SH-SY5Y (cell line): ENCODE data around the gene PIGH.

ENCODE experiments used
- GATA2 ChIP-seq: IDR thresholded peaks from 2 replicates; pipeline ENCODE4 v1.6.1; 2011; ENCODE audit warnings: mild to moderate bottlenecking, low read depth, low read length
- GATA3 ChIP-seq: IDR thresholded peaks from 2 replicates; pipeline ENCODE4 v1.6.1; 2011; ENCODE audit warnings: low read depth, mild to moderate bottlenecking, low read length, moderate library complexity

GRCh38 chr14:67641480-67641879 is 41.4 kb upstream of the PIGH start:
- no peak for TF ChIP-seq GATA3
- no peak for TF ChIP-seq GATA2
